ENCODE results near the gene PHOSPHO2. TPM values are rescaled to one million over a fixed set of nuclear protein-coding genes. Genes with fewer than 3 reads are reported as not detected.

The PHOSPHO2 gene
- total RNA-seq, 5 donors from 2014 or later (not counting 1 experiment from before 2014, with no cell fraction given) = 3.6 to 8.6 (median 6.1) TPM

- H3K9me3 Mint-ChIP-seq = peaks cover 3 to 6% (median 6%) of the 10 kb centered on the region in 3 donors
- no peaks in the 10 kb centered on the region for H3K9me3 ChIP-seq
- no peaks in the 10 kb centered on the region for H3K27me3 Mint-ChIP-seq
- no peak overlapping the region for H3K27ac ChIP-seq (ENCODE audit: low read length)
- no peak overlapping the region for H3K4me3 ChIP-seq (ENCODE audit: control insufficient read depth in 1 of 2, extremely low read depth in 1 of 2, low read length in 1 of 2)
- H3K4me3 Mint-ChIP-seq = no peak overlapping the region
- H3K27ac Mint-ChIP-seq = no peak overlapping the region
- POLR2A ChIA-PET = no interaction called here
- peaks cover 0 to 6% (median 0%) of the 10 kb centered on the region in 3 donors for H3K4me1 Mint-ChIP-seq
- peaks cover 0 to 2% of the 10 kb centered on the region in 2 donors for H3K36me3 ChIP-seq (ENCODE audit: control insufficient read depth in 2 of 2, extremely low read depth in 1 of 2, insufficient read depth in 1 of 2, low read length in 1 of 2)
- H3K27me3 ChIP-seq (replicated peaks in 1 of 2; ENCODE audit: control insufficient read depth in 2 of 2, extremely low read depth in 1 of 2, insufficient read depth in 2 of 2, low read length in 1 of 2) = no peaks in the 10 kb centered on the region
- DNase-seq (no peak), ATAC-seq (replicated peaks in 1 of 4) (no peak)
- H3K36me3 Mint-ChIP-seq = peaks cover 12% of the 10 kb centered on the region
- H3K4me1 ChIP-seq (ENCODE audit: control insufficient read depth in 1 of 2, extremely low read depth in 1 of 2, insufficient read depth in 2 of 2, low read length in 2 of 2) = no peaks in the 10 kb centered on the region
- WGBS (ENCODE audit: insufficient coverage) = 80% methylated on average over 12 of the region's 17 CpGs
- CTCF ChIA-PET = no interaction called here
Observed at GRCh38 chr2:169715379-169716237, 21.3 kb downstream of the PHOSPHO2 start.

- Mint-ChIP-seq H3K36me3 (peaks cover 7% of the 10 kb centered on the region), H3K27me3 (no peaks in the 10 kb centered on the region), H3K4me1 (peaks cover 0 to 6% (median 0%) of the 10 kb centered on the region in 3 donors), H3K4me3 (no peak overlapping the region), H3K9me3 (peaks cover 3 to 6% (median 5%) of the 10 kb centered on the region in 3 donors), H3K27ac (no peak overlapping the region)
- Histone ChIP-seq H3K4me3 (ENCODE audit: control insufficient read depth in 1 of 2, extremely low read depth in 1 of 2, low read length in 1 of 2) (no peak overlapping the region), H3K4me1 (ENCODE audit: control insufficient read depth in 1 of 2, extremely low read depth in 1 of 2, insufficient read depth in 2 of 2, low read length in 2 of 2) (no peaks in the 10 kb centered on the region), H3K27ac (ENCODE audit: low read length) (no peak overlapping the region), H3K27me3 (replicated peaks in 1 of 2; ENCODE audit: control insufficient read depth in 2 of 2, extremely low read depth in 1 of 2, insufficient read depth in 2 of 2, low read length in 1 of 2) (no peaks in the 10 kb centered on the region), H3K36me3 (ENCODE audit: control insufficient read depth in 2 of 2, extremely low read depth in 1 of 2, insufficient read depth in 1 of 2, low read length in 1 of 2) (peaks cover 0 to 2% of the 10 kb centered on the region in 2 donors), H3K9me3 (no peaks in the 10 kb centered on the region)
- ChIA-PET CTCF (interaction anchor here in 1 of 2 donors (0.5 kb wide), 1 partner anchor 255 kb away, joined by 4 read pairs; no protein-coding TSS in a partner anchor), POLR2A (interaction anchor here in 1 of 2 donors (0.6 kb wide), 1 partner anchor 24 kb away, joined by 3 read pairs; no protein-coding TSS in a partner anchor)
- DNase-seq = no peak
- ATAC-seq (replicated peaks in 1 of 4) = no peak
- WGBS (ENCODE audit: insufficient coverage) = 88% methylated on average over 7 of the region's 12 CpGs
Observed at GRCh38 chr2:169716238-169716886, 22.1 kb downstream of the PHOSPHO2 start.

- Mint-ChIP-seq H3K27ac (no peak overlapping the region), H3K4me3 (no peak overlapping the region), H3K9me3 (no peaks in the 10 kb centered on the region), H3K27me3 (no peaks in the 10 kb centered on the region), H3K4me1 (peaks cover 0 to 6% (median 0%) of the 10 kb centered on the region in 3 donors), H3K36me3 (no peaks in the 10 kb centered on the region)
- Histone ChIP-seq H3K4me1 (ENCODE audit: control insufficient read depth in 1 of 2, extremely low read depth in 1 of 2, insufficient read depth in 2 of 2, low read length in 2 of 2) (no peaks in the 10 kb centered on the region), H3K27ac (ENCODE audit: low read length) (no peak overlapping the region), H3K9me3 (no peaks in the 10 kb centered on the region), H3K4me3 (ENCODE audit: control insufficient read depth in 1 of 2, extremely low read depth in 1 of 2, low read length in 1 of 2) (no peak overlapping the region), H3K27me3 (replicated peaks in 1 of 2; ENCODE audit: control insufficient read depth in 2 of 2, extremely low read depth in 1 of 2, insufficient read depth in 2 of 2, low read length in 1 of 2) (no peaks in the 10 kb centered on the region), H3K36me3 (ENCODE audit: control insufficient read depth in 2 of 2, extremely low read depth in 1 of 2, insufficient read depth in 1 of 2, low read length in 1 of 2) (no peaks in the 10 kb centered on the region)
- ChIA-PET CTCF (interaction anchor here in 1 of 2 donors (0.5 kb wide), 1 partner anchor 256 kb away, joined by 4 read pairs; no protein-coding TSS in a partner anchor), POLR2A (interaction anchor here in 1 of 2 donors (0.6 kb wide), 1 partner anchor 23 kb away, joined by 3 read pairs; no protein-coding TSS in a partner anchor)
- WGBS (ENCODE audit: insufficient coverage) = 73% methylated on average over 6 of the region's 12 CpGs
- DNase-seq = no peak
- no peak for ATAC-seq (replicated peaks in 1 of 4)
Observed at GRCh38 chr2:169716938-169717690, 22.8 kb downstream of the PHOSPHO2 start.

- H3K4me1 Mint-ChIP-seq = peaks cover 0 to 6% (median 0%) of the 10 kb centered on the region in 3 donors
- POLR2A ChIA-PET = no interaction called here
Observed at GRCh38 chr2:169717691-169718063, 23.4 kb downstream of the PHOSPHO2 start.

GRCh38 chr2:169718930-169719504 lies 24.7 kb downstream of the PHOSPHO2 start:
- Mint-ChIP-seq H3K4me1 (peaks cover 0 to 6% (median 0%) of the 10 kb centered on the region in 3 donors), H3K9me3 (no peaks in the 10 kb centered on the region), H3K27me3 (no peaks in the 10 kb centered on the region), H3K27ac (no peak overlapping the region), H3K36me3 (no peaks in the 10 kb centered on the region), H3K4me3 (no peak overlapping the region)
- H3K4me1 ChIP-seq (ENCODE audit: control insufficient read depth in 1 of 2, extremely low read depth in 1 of 2, insufficient read depth in 2 of 2, low read length in 2 of 2) = no peaks in the 10 kb centered on the region
- H3K36me3 ChIP-seq (ENCODE audit: control insufficient read depth in 2 of 2, extremely low read depth in 1 of 2, insufficient read depth in 1 of 2, low read length in 1 of 2) = no peaks in the 10 kb centered on the region
- POLR2A ChIA-PET = no interaction called here
- no peak overlapping the region for H3K27ac ChIP-seq (ENCODE audit: low read length)
- WGBS (ENCODE audit: insufficient coverage) = no CpG with 5 or more reads among the region's 2 CpGs
- H3K4me3 ChIP-seq (ENCODE audit: control insufficient read depth in 1 of 2, extremely low read depth in 1 of 2, low read length in 1 of 2) = no peak overlapping the region
- no peaks in the 10 kb centered on the region for H3K9me3 ChIP-seq
- no peaks in the 10 kb centered on the region for H3K27me3 ChIP-seq (replicated peaks in 1 of 2; ENCODE audit: control insufficient read depth in 2 of 2, extremely low read depth in 1 of 2, insufficient read depth in 2 of 2, low read length in 1 of 2)
- CTCF ChIA-PET = no interaction called here
- DNase-seq (no peak), ATAC-seq (replicated peaks in 1 of 4) (no peak)

More at GRCh38 chr2:169717691-169718063, 23.4 kb downstream of the PHOSPHO2 start:
- WGBS (ENCODE audit: insufficient coverage) = 80% methylated on average over 1 of the region's 4 CpGs
- no peak overlapping the region for H3K4me3 Mint-ChIP-seq
- ATAC-seq (replicated peaks in 1 of 4) (no peak), DNase-seq (no peak)
- Histone ChIP-seq H3K9me3 (no peaks in the 10 kb centered on the region), H3K27ac (ENCODE audit: low read length) (no peak overlapping the region), H3K4me1 (ENCODE audit: control insufficient read depth in 1 of 2, extremely low read depth in 1 of 2, insufficient read depth in 2 of 2, low read length in 2 of 2) (no peaks in the 10 kb centered on the region), H3K4me3 (ENCODE audit: control insufficient read depth in 1 of 2, extremely low read depth in 1 of 2, low read length in 1 of 2) (no peak overlapping the region), H3K27me3 (replicated peaks in 1 of 2; ENCODE audit: control insufficient read depth in 2 of 2, extremely low read depth in 1 of 2, insufficient read depth in 2 of 2, low read length in 1 of 2) (no peaks in the 10 kb centered on the region), H3K36me3 (ENCODE audit: control insufficient read depth in 2 of 2, extremely low read depth in 1 of 2, insufficient read depth in 1 of 2, low read length in 1 of 2) (no peaks in the 10 kb centered on the region)
- H3K27ac Mint-ChIP-seq = no peak overlapping the region
- no peaks in the 10 kb centered on the region for H3K9me3 Mint-ChIP-seq
- CTCF ChIA-PET = no interaction called here
- H3K27me3 Mint-ChIP-seq = no peaks in the 10 kb centered on the region
- H3K36me3 Mint-ChIP-seq = no peaks in the 10 kb centered on the region

GRCh38 chr2:169721016-169721415 lies 26.7 kb downstream of the PHOSPHO2 start:
- CTCF ChIA-PET = no interaction called here
- Histone ChIP-seq H3K4me3 (ENCODE audit: control insufficient read depth in 1 of 2, extremely low read depth in 1 of 2, low read length in 1 of 2) (no peak overlapping the region), H3K9me3 (no peaks in the 10 kb centered on the region), H3K27me3 (replicated peaks in 1 of 2; ENCODE audit: control insufficient read depth in 2 of 2, extremely low read depth in 1 of 2, insufficient read depth in 2 of 2, low read length in 1 of 2) (no peaks in the 10 kb centered on the region), H3K36me3 (ENCODE audit: control insufficient read depth in 2 of 2, extremely low read depth in 1 of 2, insufficient read depth in 1 of 2, low read length in 1 of 2) (no peaks in the 10 kb centered on the region), H3K4me1 (ENCODE audit: control insufficient read depth in 1 of 2, extremely low read depth in 1 of 2, insufficient read depth in 2 of 2, low read length in 2 of 2) (no peaks in the 10 kb centered on the region), H3K27ac (ENCODE audit: low read length) (no peak overlapping the region)
- Mint-ChIP-seq H3K27me3 (no peaks in the 10 kb centered on the region), H3K27ac (no peak overlapping the region), H3K36me3 (no peaks in the 10 kb centered on the region), H3K9me3 (no peaks in the 10 kb centered on the region), H3K4me1 (peaks cover 0 to 1% (median 0%) of the 10 kb centered on the region in 3 donors), H3K4me3 (no peak overlapping the region)
- ATAC-seq (replicated peaks in 1 of 4) (no peak), DNase-seq (no peak)
- 83% methylated on average over 1 of the region's 3 CpGs for WGBS (ENCODE audit: insufficient coverage)
- POLR2A ChIA-PET = no interaction called here
